Stimulated activated CD8-positive, alpha-beta memory T cell treated with anti-CD3 and anti-CD28 coated beads, Interleukin-4, amount 100 ng/mL, for 24 hours (primary cell): Measurements from ENCODE around the gene IL1RAPL2.
"Not testable (repeated sequence)": the region's sequence is repeated elsewhere in the genome, so short reads cannot be mapped to it uniquely, and the experiment has no call there.

Experiments used
- DNase-seq: peaks from one replicate; pipeline ENCODE4 v3.0.0-alpha.2; 2020; ENCODE audit warnings: low read depth

IL1RAPL2 gene

DNA sequence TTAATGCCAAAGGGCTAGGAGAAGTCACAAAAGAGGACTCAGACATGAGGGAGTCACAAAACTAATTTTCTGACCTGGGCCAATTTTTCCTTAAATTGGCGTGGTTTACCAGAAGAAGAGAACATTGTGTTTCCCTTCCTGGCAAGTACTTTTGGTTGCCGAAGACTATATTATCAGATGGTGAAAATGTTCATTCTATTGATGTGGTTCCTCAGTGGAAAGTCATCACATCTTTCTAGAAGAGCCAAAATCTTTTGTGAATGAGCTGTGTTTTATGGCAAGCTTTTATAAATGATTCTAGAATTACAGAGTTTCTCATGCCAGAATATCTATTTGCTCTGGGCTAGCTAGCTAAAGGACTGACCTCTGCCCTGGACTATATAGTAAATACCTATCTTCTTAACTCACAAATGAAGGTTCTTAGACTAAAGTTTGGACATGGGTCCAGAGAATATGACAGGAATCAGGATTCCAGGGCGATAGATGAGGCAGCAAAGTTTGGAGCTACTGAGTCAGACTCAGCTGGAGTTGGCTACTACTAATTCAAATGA lies 288.9 kb downstream of the IL1RAPL2 start:
- DNase-seq, result no peak

GRCh38 chrX:104863466-104863865 lies 297.5 kb downstream of the IL1RAPL2 start:
- no peak for DNase-seq

- DNase-seq, result no peak
These were observed 298.3 kb downstream of the IL1RAPL2 start for GRCh38 chrX:104864296-104864695.

DNA sequence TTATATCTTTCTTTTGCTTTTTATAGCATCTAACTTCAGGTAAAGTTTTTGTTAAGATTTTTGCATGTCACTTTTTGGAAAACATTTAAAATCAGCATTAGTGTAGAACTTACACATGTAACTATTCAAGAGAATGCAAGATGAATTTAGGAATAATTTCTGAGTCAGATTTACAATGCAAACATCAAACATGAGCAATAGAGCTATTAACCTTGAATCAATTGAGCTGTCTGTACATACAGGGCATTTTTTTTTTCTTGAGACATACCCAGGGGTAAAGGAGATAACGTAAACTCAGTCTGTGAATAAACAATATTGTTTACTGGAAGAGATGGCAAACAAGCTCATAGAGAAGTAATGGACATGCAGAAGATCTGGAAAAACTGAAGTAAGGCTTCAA lies 311.5 kb downstream of the IL1RAPL2 start:
- no peak for DNase-seq

GRCh38 chrX:104902070-104902469 lies 336.1 kb downstream of the IL1RAPL2 start:
- no peak for DNase-seq

DNA sequence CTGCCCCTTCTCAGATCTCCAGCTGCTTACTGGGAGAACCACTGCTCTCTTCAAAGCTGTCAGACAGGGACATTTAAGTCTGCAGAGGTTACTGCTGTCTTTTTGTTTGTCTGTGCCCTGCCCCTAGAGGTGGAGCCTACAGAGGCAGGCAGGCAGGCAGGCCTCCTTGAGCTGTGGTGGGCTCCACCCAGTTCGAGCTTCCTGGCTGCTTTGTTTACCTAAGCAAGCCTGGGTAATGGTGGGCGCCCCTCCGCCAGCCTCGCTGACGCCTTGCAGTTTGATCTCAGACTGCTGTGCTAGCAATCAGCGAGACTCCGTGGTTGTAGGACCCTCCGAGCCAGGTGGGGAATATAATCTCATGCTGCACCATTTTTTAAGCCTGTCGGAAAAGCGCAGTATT lies 343.7 kb downstream of the IL1RAPL2 start:
- DNase-seq, result not testable (repeated sequence)

DNA sequence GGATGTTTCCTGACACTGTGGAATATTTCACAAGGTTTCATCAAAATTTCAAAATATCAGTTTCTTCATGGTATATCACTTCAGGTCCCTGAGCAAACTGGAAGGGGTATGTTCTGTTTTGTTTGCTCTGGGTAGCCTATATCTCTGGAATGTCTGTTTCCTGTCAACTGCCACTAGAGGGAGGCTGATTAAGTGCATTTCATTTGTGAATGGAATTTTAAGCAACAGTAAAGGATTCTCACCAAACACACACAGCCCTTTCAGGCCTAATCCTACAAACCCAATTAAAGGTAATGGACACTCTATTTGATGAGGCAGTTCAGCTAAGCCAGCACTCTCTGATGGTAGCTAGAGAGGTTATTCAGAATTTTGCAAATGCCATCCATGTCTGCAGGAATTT lies 347.3 kb downstream of the IL1RAPL2 start:
- no peak for DNase-seq

GRCh38 chrX:104914686-104915085 lies 348.7 kb downstream of the IL1RAPL2 start:
- not testable (repeated sequence) for DNase-seq

DNA sequence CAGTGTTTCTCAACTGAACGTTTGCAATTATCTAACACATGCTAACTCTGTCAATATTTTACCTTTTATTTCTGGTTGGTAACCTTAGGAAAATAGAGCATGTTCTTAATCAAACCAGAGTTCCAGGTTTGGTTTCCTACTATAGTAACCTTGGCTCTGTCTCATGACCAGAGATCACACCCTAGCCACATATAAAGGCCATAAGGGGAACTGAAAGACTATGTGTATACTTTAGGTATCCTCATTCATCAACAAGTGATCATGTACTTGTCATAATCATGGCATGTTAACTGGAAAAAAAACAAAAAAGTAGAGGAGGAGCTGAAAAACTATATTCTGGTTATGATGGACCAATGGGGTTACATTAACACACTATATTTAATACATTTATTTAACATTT lies 352.1 kb downstream of the IL1RAPL2 start:
- DNase-seq, result no peak

DNA sequence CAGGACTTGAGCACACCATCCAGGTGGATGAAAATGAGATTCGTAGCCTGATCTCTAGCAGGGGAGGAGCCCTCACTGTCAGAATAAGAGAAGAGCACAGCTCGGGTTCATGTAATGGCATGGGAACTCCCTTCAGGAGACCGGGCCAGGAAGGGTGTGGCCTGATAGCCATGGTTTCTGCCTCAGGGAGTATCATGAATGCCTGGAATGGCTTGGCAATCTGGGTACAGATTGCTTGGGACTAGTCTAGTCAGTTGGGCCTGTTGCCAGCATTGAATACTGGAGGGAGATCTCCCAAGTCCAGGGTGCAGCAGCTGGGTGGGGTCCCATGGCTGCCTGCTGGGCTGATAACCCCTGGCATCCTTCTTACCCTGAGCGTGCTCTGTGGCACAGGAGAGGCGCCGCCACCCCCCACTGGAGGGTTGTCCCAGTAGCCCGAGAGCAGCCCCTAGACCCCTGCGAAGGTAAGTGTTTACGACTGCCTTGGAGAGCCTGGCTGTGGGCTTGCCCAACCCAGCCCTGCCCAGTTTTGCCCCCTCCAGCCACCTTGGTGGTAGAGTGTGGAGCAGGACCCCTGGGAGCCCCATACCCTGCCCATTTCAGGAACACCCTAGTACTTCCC lies 355.7 kb downstream of the IL1RAPL2 start:
- no peak for DNase-seq

DNA sequence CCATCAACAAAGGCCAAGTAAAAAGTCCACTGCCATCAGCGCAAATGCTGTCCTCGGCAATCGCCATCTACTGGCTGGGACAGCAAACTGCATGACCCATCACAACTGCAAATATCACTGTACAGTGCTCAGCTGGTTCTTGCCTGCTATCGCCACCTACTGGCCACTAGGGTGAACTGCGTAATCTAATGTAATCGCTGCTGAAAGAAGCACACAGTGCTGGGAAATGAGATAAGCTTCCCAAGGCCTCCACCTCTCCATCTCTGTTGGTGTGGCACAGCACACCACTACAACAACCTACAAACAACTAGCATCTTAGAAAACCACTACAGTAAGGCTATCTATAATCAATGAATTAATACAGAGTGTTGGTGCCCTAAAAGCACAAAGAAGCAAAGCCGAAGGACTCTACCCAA lies 356.2 kb downstream of the IL1RAPL2 start:
- peak; percentile 29 for DNase-seq

- DNase-seq, result no peak
These were observed 363.3 kb downstream of the IL1RAPL2 start for GRCh38 chrX:104929324-104929723.

DNA sequence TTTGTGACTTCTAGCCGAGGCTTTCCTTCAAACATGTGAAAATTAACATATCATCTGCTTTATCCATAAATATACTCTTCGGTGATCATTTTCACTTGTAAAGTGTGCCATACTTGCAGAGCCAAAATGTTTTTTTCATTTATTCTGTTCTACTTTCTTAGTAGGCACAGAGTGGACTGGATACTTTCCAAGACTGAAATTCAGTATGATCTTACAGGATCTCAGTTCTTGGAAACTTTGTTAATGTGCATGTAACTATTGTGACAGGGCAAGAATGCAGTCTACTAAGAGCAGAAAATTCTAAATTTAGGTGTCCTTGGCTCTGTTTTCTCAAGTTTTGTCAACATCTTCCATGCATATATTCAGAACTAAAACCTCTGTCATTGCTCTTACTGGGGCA lies 369.6 kb downstream of the IL1RAPL2 start:
- DNase-seq, result no peak

GRCh38 chrX:104953251-104953650 lies 387.3 kb downstream of the IL1RAPL2 start:
- DNase-seq, result no peak

DNA sequence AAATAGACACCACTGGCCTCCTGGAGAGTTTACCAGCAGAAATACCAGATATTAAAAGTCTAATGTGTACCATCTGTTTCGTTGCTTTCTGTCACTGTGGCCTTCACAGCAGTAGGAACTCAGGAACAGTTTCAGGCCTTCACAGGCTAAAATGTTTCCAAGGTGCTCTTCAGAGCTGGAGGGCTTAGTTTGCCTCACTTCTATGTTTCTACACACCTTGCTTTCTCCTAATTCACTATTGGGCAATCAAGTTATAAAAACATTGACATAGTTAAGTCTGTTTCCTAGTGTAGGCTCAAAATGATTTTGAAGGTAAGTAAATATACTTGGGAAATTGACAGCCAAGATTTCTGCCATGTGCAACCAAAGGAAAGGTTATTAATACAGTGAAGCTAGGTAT lies 395.9 kb downstream of the IL1RAPL2 start:
- no peak for DNase-seq

DNA sequence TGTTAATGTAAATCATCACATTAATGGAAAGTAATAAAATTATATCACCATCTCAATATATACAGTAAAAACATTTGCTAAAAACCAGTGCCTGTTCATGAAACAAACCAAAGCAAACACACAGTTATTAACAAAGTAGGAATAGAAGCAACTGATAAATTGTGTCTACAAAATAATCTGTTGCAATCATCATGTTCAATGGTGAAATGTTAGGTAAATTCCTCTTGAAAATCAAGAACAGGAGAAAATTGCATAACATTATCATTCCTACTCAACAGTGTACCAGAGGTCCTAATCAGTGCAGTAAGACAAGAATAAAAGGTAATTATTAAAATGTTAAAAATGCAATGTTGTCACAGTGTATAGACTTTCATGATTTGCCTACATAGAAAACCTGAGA lies 402.2 kb downstream of the IL1RAPL2 start:
- no peak for DNase-seq

- DNase-seq, result no peak
These were observed 406.7 kb downstream of the IL1RAPL2 start for GRCh38 chrX:104972737-104973136.

GRCh38 chrX:104987063-104987462 lies 421.1 kb downstream of the IL1RAPL2 start:
- no peak for DNase-seq

- DNase-seq, result no peak
These were observed 422.0 kb downstream of the IL1RAPL2 start for GRCh38 chrX:104988038-104988437.

DNA sequence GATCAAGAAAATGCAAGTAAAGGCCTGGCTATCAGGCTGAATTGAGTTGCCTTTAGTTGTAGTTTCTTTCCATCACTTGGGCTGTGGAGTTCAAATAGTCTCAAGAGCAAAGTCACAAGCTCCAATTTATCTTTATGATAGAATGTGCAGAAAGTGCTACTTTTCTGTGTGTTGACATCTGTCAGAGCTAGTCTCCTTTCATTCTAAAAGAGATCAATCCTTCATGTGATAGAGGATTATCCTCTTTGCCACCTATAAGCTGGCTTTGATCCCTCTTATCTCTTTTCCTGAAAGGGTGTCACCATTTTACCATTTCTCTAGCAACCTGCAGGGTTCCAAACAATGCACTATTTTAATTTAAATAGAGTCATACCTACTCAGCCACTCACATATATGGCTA lies 429.5 kb downstream of the IL1RAPL2 start:
- DNase-seq, result no peak

- DNase-seq, result no peak
These were observed 440.1 kb downstream of the IL1RAPL2 start for GRCh38 chrX:105006103-105006502.

GRCh38 chrX:105006996-105007395 lies 441.0 kb downstream of the IL1RAPL2 start:
- no peak for DNase-seq

DNA sequence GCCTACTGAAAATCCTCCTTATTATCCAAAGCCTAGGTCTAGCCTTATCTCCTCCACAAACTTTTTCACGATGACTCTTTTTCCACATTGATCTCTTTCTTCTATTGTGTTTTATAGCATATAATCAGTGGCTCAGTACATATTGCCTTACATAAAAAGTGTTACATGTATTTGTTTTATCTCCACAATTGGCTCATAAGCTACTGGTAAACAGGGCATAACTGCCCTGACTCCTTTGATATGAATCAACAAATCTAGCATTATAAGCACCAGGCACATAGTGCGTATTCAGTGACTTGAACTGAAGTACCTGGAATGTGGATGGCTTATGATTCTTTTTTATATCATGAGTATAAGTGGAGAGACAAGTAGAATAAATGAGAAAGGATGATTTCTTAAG lies 447.7 kb downstream of the IL1RAPL2 start:
- no peak for DNase-seq

DNA sequence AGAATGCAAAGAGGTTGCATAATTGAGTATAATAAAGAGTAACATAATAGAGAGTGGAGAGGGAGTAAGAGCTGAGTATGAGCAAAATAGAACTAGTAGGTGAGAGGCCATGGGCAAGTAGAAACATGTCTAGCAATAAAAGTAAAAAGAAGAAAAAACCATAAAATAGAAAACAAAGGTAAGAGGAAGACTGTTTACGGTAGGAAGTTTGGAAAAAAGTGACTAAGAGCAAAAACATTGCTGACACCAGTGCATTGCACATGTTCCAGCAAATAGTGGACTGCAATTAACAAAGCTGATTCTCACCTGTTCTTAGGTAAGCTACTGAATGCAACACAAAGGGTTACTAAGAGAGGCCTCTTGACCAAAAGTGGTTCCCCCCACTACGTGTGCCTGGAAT lies 451.6 kb downstream of the IL1RAPL2 start:
- DNase-seq, result no peak
